Activated CD8-positive, alpha-beta memory T cell treated with anti-CD3 and anti-CD28 coated beads, Interleukin-2, amount 10 ng/mL, durations not matched to agents 7 days and 5 days (primary cell): ENCODE data around the gene GLB1L2. TPM values are rescaled to one million over a fixed set of nuclear protein-coding genes. Genes with fewer than 3 reads are reported as not detected.
A peak's percentile ranks its signal among the peaks of the same experiment; 100 is the strongest.
"Not testable (repeated sequence)": the region's sequence is repeated elsewhere in the genome, so short reads cannot be mapped to it uniquely, and the experiment has no call there.

Experiments
- ATAC-seq: fragments of 150-1000 bp; cut with Tn5 transposase; one replicate; pipeline ENCODE4 v1.10.0; 2021; ENCODE audit warnings: moderate library complexity
- CTCF ChIA-PET: fragments of 350-600 bp; sonication (Branson Sonifier 250); formaldehyde crosslinking; loops from one replicate; lab custom pipeline; 2021; ENCODE audit warnings: antibody characterized with exemption; lab: Charles Lee
- DNase-seq: peaks from one replicate; pipeline ENCODE4 v3.0.0-alpha.2; 2020
- H3K27ac Mint-ChIP-seq: one replicate; pipeline ENCODE4 v1.8.0; 2021; ENCODE audit warnings: mild to moderate bottlenecking, mixed read lengths
- H3K27me3 Mint-ChIP-seq: one replicate; pipeline ENCODE4 v1.8.0; 2021; ENCODE audit warnings: mixed read lengths
- H3K36me3 Mint-ChIP-seq: one replicate; pipeline ENCODE4 v1.8.0; 2021; ENCODE audit warnings: mild to moderate bottlenecking, mixed read lengths
- H3K4me1 Mint-ChIP-seq: one replicate; pipeline ENCODE4 v1.8.0; 2021; ENCODE audit warnings: mixed read lengths
- H3K4me3 Mint-ChIP-seq: one replicate; pipeline ENCODE4 v1.8.0; 2021; ENCODE audit warnings: mild to moderate bottlenecking, moderate library complexity, mixed read lengths
- H3K9me3 Mint-ChIP-seq: one replicate; pipeline ENCODE4 v1.8.0; 2022; ENCODE audit warnings: low read depth, mixed read lengths
- total RNA-seq, 2 experiments: library from RNA; stranded (reverse); gene quantifications; one replicate each; pipeline ENCODE4 v1.2.3, GENCODE V29; 2021

Gene GLB1L2
- total RNA-seq, result 1 to 10 TPM; 1.3 to 2.0 TPM

- Mint-ChIP-seq H3K4me1 (peaks cover 7% of the 10 kb centered on the region), H3K27ac (no peak within 1 kb of the TSS), H3K27me3 (peaks cover 37% of the 10 kb centered on the region), H3K36me3 (no peaks in the 10 kb centered on the region), H3K4me3 (peak within 1 kb of the TSS; percentile 72), H3K9me3 (no peaks in the 10 kb centered on the region)
- DNase-seq (peak; percentile 75), ATAC-seq (peak; percentile 96)
- CTCF ChIA-PET, result interaction anchor here (0.9 kb wide), 1 partner anchor 70 kb away, joined by 3 read pairs; no protein-coding TSS in a partner anchor
These were observed at the start of gene GLB1L2 for GRCh38 chr11:134331354-134332188. Gene GLB1L2, plus strand, starts transcription at chr11:134331988. Its CDS starts 74 bp downstream, at chr11:134332062.

GRCh38 chr11:134282121-134283045 lies 49.4 kb upstream of the GLB1L2 start:
- Mint-ChIP-seq H3K9me3 (no peaks in the 10 kb centered on the region), H3K36me3 (peaks cover 3% of the 10 kb centered on the region), H3K4me1 (peaks cover 7% of the 10 kb centered on the region), H3K4me3 (no peak overlapping the region), H3K27me3 (peaks cover under 1% of the 10 kb centered on the region), H3K27ac (no peak overlapping the region)
- CTCF ChIA-PET, result no interaction called here
- no peak for ATAC-seq
- DNase-seq, result peak; percentile 30

- Mint-ChIP-seq H3K27ac (no peak overlapping the region), H3K9me3 (no peaks in the 10 kb centered on the region), H3K4me3 (no peak overlapping the region), H3K4me1 (peaks cover 4% of the 10 kb centered on the region), H3K36me3 (peaks cover 3% of the 10 kb centered on the region), H3K27me3 (no peaks in the 10 kb centered on the region)
- CTCF ChIA-PET, result no interaction called here
- DNase-seq, result peak; percentile 30
- ATAC-seq, result no peak
These were observed 48.1 kb upstream of the GLB1L2 start for GRCh38 chr11:134283461-134284230.

GRCh38 chr11:134284349-134284748 lies 47.4 kb upstream of the GLB1L2 start:
- H3K4me1 Mint-ChIP-seq, H3K27me3 Mint-ChIP-seq, DNase-seq, H3K27ac Mint-ChIP-seq, CTCF ChIA-PET, ATAC-seq, H3K4me3 Mint-ChIP-seq, H3K9me3 Mint-ChIP-seq, H3K36me3 Mint-ChIP-seq: not testable (repeated sequence)

- H3K27me3 Mint-ChIP-seq, result no peaks in the 10 kb centered on the region
- H3K4me1 Mint-ChIP-seq, result no peaks in the 10 kb centered on the region
- CTCF ChIA-PET, result interaction anchor here (1.5 kb wide), 1 partner anchor 12 kb away, joined by 4 read pairs; the partner anchor contains the start of gene GLB1L3
- no peaks in the 10 kb centered on the region for H3K9me3 Mint-ChIP-seq
- DNase-seq, result peak; percentile 19
- H3K27ac Mint-ChIP-seq, result no peak overlapping the region
- no peaks in the 10 kb centered on the region for H3K36me3 Mint-ChIP-seq
- H3K4me3 Mint-ChIP-seq, result no peak overlapping the region
- ATAC-seq, result no peak
These were observed 44.2 kb upstream of the GLB1L2 start for GRCh38 chr11:134287561-134287960.

GRCh38 chr11:134288486-134288885 lies 43.3 kb upstream of the GLB1L2 start:
- ATAC-seq (no peak), DNase-seq (peak; percentile 30)
- Mint-ChIP-seq H3K27me3 (no peaks in the 10 kb centered on the region), H3K27ac (no peak overlapping the region), H3K9me3 (no peaks in the 10 kb centered on the region), H3K36me3 (no peaks in the 10 kb centered on the region), H3K4me1 (no peaks in the 10 kb centered on the region), H3K4me3 (no peak overlapping the region)
- CTCF ChIA-PET, result interaction anchor here (1.5 kb wide), 1 partner anchor 13 kb away, joined by 4 read pairs; the partner anchor contains the start of gene GLB1L3

GRCh38 chr11:134289167-134289566 lies 42.6 kb upstream of the GLB1L2 start:
- Mint-ChIP-seq H3K4me1 (no peaks in the 10 kb centered on the region), H3K9me3 (no peaks in the 10 kb centered on the region), H3K36me3 (no peaks in the 10 kb centered on the region), H3K27ac (no peak overlapping the region), H3K4me3 (no peak overlapping the region), H3K27me3 (no peaks in the 10 kb centered on the region)
- DNase-seq, result peak; percentile 21
- CTCF ChIA-PET, result interaction anchor here (1.5 kb wide), 1 partner anchor 13 kb away, joined by 4 read pairs; the partner anchor contains the start of gene GLB1L3
- no peak for ATAC-seq

- Mint-ChIP-seq H3K27me3 (no peaks in the 10 kb centered on the region), H3K4me3 (no peak overlapping the region), H3K4me1 (peaks cover 4% of the 10 kb centered on the region), H3K27ac (no peak overlapping the region), H3K36me3 (peaks cover 3% of the 10 kb centered on the region), H3K9me3 (no peaks in the 10 kb centered on the region)
- DNase-seq (peak; percentile 23), ATAC-seq (no peak)
- CTCF ChIA-PET, result no interaction called here
These were observed 42.0 kb upstream of the GLB1L2 start for GRCh38 chr11:134289789-134290188.

GRCh38 chr11:134290646-134291045 lies 41.1 kb upstream of the GLB1L2 start:
- H3K36me3 Mint-ChIP-seq, result peaks cover 3% of the 10 kb centered on the region
- H3K27me3 Mint-ChIP-seq, result no peaks in the 10 kb centered on the region
- H3K4me3 Mint-ChIP-seq, result no peak overlapping the region
- no peaks in the 10 kb centered on the region for H3K9me3 Mint-ChIP-seq
- CTCF ChIA-PET, result interaction anchor here (0.8 kb wide), 1 partner anchor 20 kb away, joined by 3 read pairs; no protein-coding TSS in a partner anchor
- no peak for DNase-seq
- ATAC-seq, result no peak
- no peak overlapping the region for H3K27ac Mint-ChIP-seq
- peaks cover 6% of the 10 kb centered on the region for H3K4me1 Mint-ChIP-seq

- DNase-seq, result no peak
- ATAC-seq, result no peak
- Mint-ChIP-seq H3K27ac (no peak overlapping the region), H3K27me3 (no peaks in the 10 kb centered on the region), H3K36me3 (peaks cover 6% of the 10 kb centered on the region), H3K4me1 (peaks cover 6% of the 10 kb centered on the region), H3K4me3 (no peak overlapping the region), H3K9me3 (no peaks in the 10 kb centered on the region)
- CTCF ChIA-PET, result interaction anchor here (0.8 kb wide), 1 partner anchor 19 kb away, joined by 3 read pairs; no protein-coding TSS in a partner anchor
These were observed 40.6 kb upstream of the GLB1L2 start for GRCh38 chr11:134291196-134291595.

- Mint-ChIP-seq H3K4me1 (peaks cover 6% of the 10 kb centered on the region), H3K27ac (no peak overlapping the region), H3K4me3 (no peak overlapping the region), H3K36me3 (peaks cover 6% of the 10 kb centered on the region), H3K27me3 (no peaks in the 10 kb centered on the region), H3K9me3 (no peaks in the 10 kb centered on the region)
- DNase-seq, result no peak
- CTCF ChIA-PET, result no interaction called here
- no peak for ATAC-seq
These were observed 39.1 kb upstream of the GLB1L2 start for GRCh38 chr11:134292661-134293060.

GRCh38 chr11:134293119-134294113 lies 38.4 kb upstream of the GLB1L2 start:
- H3K27me3 Mint-ChIP-seq, result no peaks in the 10 kb centered on the region
- peaks cover 6% of the 10 kb centered on the region for H3K36me3 Mint-ChIP-seq
- H3K9me3 Mint-ChIP-seq, result no peaks in the 10 kb centered on the region
- CTCF ChIA-PET, result no interaction called here
- peaks cover 6% of the 10 kb centered on the region for H3K4me1 Mint-ChIP-seq
- ATAC-seq, result no peak
- no peak overlapping the region for H3K27ac Mint-ChIP-seq
- no peak overlapping the region for H3K4me3 Mint-ChIP-seq
- no peak for DNase-seq
